8988T (cell line): ENCODE results near the gene FAM171A1.
"Not testable (repeated sequence)": the region's sequence is repeated elsewhere in the genome, so short reads cannot be mapped to it uniquely, and the experiment has no call there.

ENCODE experiments used
- DNase-seq: peaks from one replicate; pipeline ENCODE4 v3.0.0; 2011

The FAM171A1 gene

DNA sequence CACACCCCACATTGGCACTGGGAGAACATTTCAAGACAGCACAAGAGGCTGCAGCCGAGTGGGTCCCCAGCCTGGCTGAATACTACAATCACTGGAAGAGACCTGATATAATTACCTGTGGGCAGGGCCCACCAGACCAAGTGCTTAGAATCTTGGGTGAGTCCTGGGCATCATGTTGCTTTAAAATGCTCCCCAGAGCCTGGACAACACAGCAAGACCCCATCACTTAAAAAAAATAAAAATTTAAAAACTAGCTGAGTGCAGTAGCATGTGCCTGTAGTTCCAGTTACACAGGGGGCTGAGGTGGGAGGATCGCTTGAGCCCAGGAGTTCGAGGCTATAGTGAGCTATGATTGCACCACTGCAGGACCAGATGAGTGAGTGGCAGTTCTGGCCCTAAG is 28.1 kb downstream of the FAM171A1 start:
- DNase-seq, result no peak

GRCh38 chr10:15341502-15342128 is 29.5 kb downstream of the FAM171A1 start:
- no peak for DNase-seq

- no peak for DNase-seq
Measured at GRCh38 chr10:15339892-15340291, 31.2 kb downstream of the FAM171A1 start.

DNA sequence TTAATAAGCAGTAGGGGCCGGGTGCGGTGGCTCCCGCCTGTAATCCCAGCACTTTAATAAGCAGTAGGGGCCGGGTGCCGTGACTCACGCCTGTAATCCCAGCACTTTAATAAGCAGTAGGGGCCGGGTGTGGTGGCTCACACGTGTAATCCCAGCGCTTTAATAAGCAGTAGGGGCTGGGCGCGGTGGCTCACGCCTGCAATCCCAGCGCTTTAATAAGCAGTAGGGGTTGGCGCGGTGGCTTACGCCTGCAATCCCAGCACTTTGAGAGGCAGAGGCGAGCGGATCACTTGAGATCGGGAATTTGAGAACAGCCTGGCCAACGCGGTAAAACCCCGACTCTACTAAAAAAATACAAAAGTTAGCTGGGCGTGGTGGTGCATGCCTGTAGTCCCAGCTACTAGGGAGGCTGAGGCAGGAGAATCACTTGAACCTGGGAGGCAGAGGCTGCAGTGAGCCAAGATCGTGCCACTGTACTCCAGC is 33.6 kb downstream of the FAM171A1 start:
- DNase-seq, result not testable (repeated sequence)

- DNase-seq, result no peak
Measured at GRCh38 chr10:15336211-15336610, 34.9 kb downstream of the FAM171A1 start.

DNA sequence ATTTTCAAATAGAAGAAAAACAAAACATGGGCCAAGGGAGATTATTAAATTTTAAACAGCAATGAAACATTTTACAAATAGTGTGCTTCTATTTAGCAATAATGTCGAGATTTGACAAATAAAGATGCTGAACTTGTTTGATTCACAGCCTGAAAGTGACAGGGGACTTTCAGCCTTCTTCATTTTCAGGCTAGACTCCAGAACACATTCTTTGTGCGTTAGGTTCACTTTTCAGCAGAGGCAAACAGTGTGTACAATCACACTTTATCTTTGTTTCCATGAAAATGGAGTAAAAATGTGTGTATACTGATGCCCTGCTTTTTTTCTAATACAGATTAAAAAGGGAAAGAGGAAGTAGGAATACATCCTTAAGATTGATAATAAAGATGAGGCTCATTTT is 35.6 kb downstream of the FAM171A1 start:
- no peak for DNase-seq

GRCh38 chr10:15334650-15335323 is 36.3 kb downstream of the FAM171A1 start:
- no peak for DNase-seq

- no peak for DNase-seq
Measured at GRCh38 chr10:15333909-15334649, 37.0 kb downstream of the FAM171A1 start.

GRCh38 chr10:15333181-15333580 is 37.9 kb downstream of the FAM171A1 start:
- not testable (repeated sequence) for DNase-seq

- no peak for DNase-seq
Measured at GRCh38 chr10:15331461-15331860, 39.6 kb downstream of the FAM171A1 start.

DNA sequence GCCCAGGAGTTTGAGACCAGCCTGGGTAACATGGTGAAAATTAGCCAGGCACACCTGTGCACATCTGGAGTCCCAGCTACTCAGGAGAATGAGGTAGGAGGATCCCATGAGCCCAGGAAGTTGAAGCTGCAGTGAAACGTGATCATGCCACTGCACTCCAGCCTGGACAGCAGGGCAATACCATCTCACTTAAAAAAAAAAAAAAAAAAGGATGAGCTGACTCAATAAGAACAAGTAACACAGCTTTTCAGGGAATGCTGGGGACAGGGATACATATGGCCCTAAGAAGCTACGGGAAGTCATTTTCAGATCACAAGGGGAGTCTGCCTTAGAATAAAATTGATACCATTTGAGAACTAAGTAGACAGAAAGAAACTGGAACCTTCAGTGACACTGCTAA is 41.7 kb downstream of the FAM171A1 start:
- no peak for DNase-seq

DNA sequence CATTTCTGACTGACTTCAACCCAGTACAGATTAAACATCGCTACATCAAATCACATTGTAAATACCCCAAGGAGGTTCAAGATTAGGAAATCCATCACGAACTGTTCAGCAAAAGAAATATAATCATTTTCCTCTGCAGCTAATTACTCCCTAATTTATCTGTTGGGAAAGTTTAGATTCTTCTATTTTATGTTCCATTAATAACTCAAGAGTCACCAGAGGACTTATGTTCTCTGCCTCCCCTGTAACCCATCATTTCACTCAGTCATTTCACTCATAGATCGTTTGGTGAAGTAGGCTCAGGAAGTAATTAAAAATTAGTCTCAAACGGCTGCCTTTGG is 45.2 kb downstream of the FAM171A1 start:
- no peak for DNase-seq

GRCh38 chr10:15325243-15325943 is 45.7 kb downstream of the FAM171A1 start:
- peak; percentile 37 for DNase-seq

DNA sequence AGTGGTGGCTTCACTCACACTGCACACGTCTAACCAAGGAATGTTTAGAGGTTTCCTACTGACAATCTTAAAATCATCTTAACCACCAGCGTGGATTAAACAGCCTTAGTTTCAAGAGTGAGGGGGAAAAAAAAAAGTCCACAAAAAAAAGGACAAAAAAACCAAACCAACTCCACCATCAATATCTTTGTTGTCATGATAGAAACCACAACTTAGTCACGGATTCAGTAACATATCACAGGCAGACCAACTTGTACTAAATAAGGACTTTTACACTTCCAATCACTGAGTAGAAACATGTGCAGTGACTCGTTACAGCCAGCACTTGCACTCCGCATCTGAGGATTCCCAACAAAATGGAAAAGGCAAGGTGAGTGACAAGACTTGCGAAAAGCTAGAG is 46.5 kb downstream of the FAM171A1 start:
- DNase-seq, result no peak

GRCh38 chr10:15324113-15324512 is 47.0 kb downstream of the FAM171A1 start:
- no peak for DNase-seq

DNA sequence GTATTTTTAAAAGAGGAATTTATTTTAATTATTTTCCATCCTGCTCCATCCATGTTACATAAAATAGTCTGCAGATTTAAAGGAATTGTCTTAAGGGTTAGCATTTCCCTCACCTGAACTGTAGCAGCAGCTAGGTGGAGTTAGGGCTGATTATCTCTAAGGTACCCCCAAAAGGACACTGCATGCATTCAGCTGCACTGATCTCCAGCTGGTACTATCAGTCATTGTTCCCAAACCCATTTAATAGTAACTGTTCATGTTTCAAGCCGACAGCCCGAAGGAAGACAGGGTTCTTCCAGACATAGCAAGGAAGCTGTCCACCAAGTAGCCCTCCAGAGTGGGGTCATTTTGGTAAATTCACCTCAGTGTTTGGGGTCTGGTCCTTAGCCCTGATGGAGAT is 48.7 kb downstream of the FAM171A1 start:
- DNase-seq, result no peak

GRCh38 chr10:15321431-15322341 is 49.4 kb downstream of the FAM171A1 start:
- no peak for DNase-seq

- no peak for DNase-seq
Measured at GRCh38 chr10:15320522-15321203, 50.4 kb downstream of the FAM171A1 start.

- no peak for DNase-seq
Measured at GRCh38 chr10:15320118-15320517, 51.0 kb downstream of the FAM171A1 start.

DNA sequence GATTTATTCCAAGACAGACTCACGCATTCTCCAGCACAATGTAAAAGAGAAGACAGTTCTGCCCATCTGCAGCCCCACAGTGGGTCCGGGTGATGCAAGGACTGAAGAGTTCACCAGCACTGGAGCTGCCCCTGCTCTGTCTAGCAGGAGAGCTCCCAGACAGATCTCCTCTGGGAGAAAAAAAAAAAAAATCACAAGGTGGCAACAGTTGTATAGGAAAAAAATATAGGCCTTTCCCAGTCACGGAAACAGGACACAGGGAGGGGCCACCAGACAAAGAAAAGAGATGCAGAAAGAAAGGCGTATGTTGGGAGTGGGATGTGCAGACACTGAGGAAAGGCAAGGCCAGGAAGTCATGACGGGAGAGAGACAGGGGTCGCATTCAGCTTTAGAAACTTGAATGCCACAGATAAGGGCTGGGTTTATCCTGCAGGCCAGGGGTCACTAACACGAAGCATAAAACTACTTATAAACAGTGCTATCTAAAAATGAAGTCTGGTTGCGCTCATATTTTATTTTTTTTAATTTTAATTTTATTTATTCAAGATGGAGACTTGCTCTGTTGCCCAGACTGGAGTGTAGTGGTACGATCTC is 54.1 kb downstream of the FAM171A1 start:
- no peak for DNase-seq

GRCh38 chr10:15316145-15316544 is 54.9 kb downstream of the FAM171A1 start:
- DNase-seq, result no peak
